SH-SY5Y (cell line): Measurements from ENCODE around the gene CABP4.

Source experiments
- GATA2 ChIP-seq: IDR thresholded peaks from 2 replicates; pipeline ENCODE4 v1.6.1; 2011; ENCODE audit warnings: mild to moderate bottlenecking, low read depth, low read length
- GATA3 ChIP-seq: IDR thresholded peaks from 2 replicates; pipeline ENCODE4 v1.6.1; 2011; ENCODE audit warnings: low read depth, mild to moderate bottlenecking, low read length, moderate library complexity

The CABP4 gene

GRCh38 chr11:67423891-67424613 lies 31.1 kb upstream of the CABP4 start:
- no peak for TF ChIP-seq GATA2
- no peak for TF ChIP-seq GATA3

- TF ChIP-seq GATA3, result no peak
- TF ChIP-seq GATA2, result no peak; the same call in 1 of the 2 replicates
These were observed 26.8 kb upstream of the CABP4 start, which contains the start of gene RPS6KB2 for GRCh38 chr11:67428052-67429001. RPS6KB2 (plus strand) TSS chr11:67428494; CDS start chr11:67428546, 52 bp downstream.

- TF ChIP-seq GATA2 (no peak), GATA3 (no peak)
These were observed 26.0 kb upstream of the CABP4 start for GRCh38 chr11:67429038-67429668.

GRCh38 chr11:67429722-67430121 lies 25.4 kb upstream of the CABP4 start:
- TF ChIP-seq GATA2 (no peak), GATA3 (no peak)

GRCh38 chr11:67431346-67432249 lies 23.6 kb upstream of the CABP4 start:
- TF ChIP-seq GATA3 (no peak), GATA2 (no peak)

GRCh38 chr11:67432655-67433349 lies 22.4 kb upstream of the CABP4 start:
- TF ChIP-seq GATA3 (no peak), GATA2 (no peak)

- no peak for TF ChIP-seq GATA2
- TF ChIP-seq GATA3, result no peak
These were observed 21.4 kb upstream of the CABP4 start for GRCh38 chr11:67433536-67434394.

GRCh38 chr11:67434395-67434881 lies 20.7 kb upstream of the CABP4 start:
- TF ChIP-seq GATA2, result no peak
- TF ChIP-seq GATA3, result no peak

GRCh38 chr11:67435031-67435726 lies 20.0 kb upstream of the CABP4 start:
- TF ChIP-seq GATA2 (no peak), GATA3 (no peak)

- TF ChIP-seq GATA2 (no peak), GATA3 (no peak)
These were observed 19.3 kb upstream of the CABP4 start for GRCh38 chr11:67435727-67436458.
